B cell (primary cell): ENCODE results near the gene MEGF8. TPM values are rescaled to one million over a fixed set of nuclear protein-coding genes. Genes with fewer than 3 reads are reported as not detected.

Experiments
- ATAC-seq: fragments of 200-7000 bp; cut with Tn5 transposase; one replicate; pipeline ENCODE4 v1.10.0; 2021; ENCODE audit warnings: low read depth, mild to moderate bottlenecking, moderate number of reproducible peaks, moderate library complexity
- CTCF ChIA-PET: fragments of 350-600 bp; sonication (Branson Sonifier 250); formaldehyde crosslinking; loops from one replicate; lab custom pipeline; 2021; ENCODE audit warnings: antibody characterized with exemption, inconsistent platforms; lab: Charles Lee
- POLR2A ChIA-PET: fragments of 350-600 bp; sonication (Branson Sonifier 250); formaldehyde crosslinking; loops from one replicate; lab custom pipeline; 2021; ENCODE audit warnings: antibody characterized with exemption; lab: Charles Lee
- DNase-seq: peaks from one replicate; pipeline ENCODE4 v3.0.0; 2013
- H2AFZ ChIP-seq: 2 replicates; pipeline ENCODE4 v1.6.1; 2012; ENCODE audit warnings: mild to moderate bottlenecking, low read depth, low read length; ENCODE audit not compliant: insufficient read depth, poor library complexity, severe bottlenecking
- H3K27ac ChIP-seq, 2 donors: 1 replicate in 1 of 2; 2 replicates in 1 of 2; pipeline ENCODE4 v1.5.1; 2012 to 2013; ENCODE audit warnings: low read length in 2 of 2, mild to moderate bottlenecking in 2 of 2, moderate library complexity in 1 of 2
- H3K27me3 ChIP-seq, 4 experiments: fragments of 200-600 bp in 1 of 4; sonication (generic) in 1 of 4; replicated peaks in 1 of 4; 1 replicate in 2 of 4; 2 replicates in 2 of 4; pipeline versions ENCODE4 v1.6.1 to v1.7.0; 2013 to 2016; ENCODE audit warnings: low read length in 3 of 4, mild to moderate bottlenecking in 2 of 4, mixed read lengths in 1 of 4, moderate library complexity in 1 of 4; ENCODE audit not compliant: insufficient read depth in 4 of 4, control insufficient read depth in 3 of 4; ENCODE audit errors: control extremely low read depth in 1 of 4
- H3K36me3 ChIP-seq, 2 experiments: replicated peaks in 1 of 2; 1 replicate in 1 of 2; 2 replicates in 1 of 2; pipeline versions ENCODE4 v1.6.1 to v1.7.1; 2013; ENCODE audit warnings: low read length in 1 of 2; ENCODE audit not compliant: insufficient read depth in 2 of 2, control insufficient read depth in 1 of 2; ENCODE audit errors: control extremely low read depth in 1 of 2, extremely low read depth in 1 of 2
- H3K4me1 ChIP-seq, 2 donors: fragments of 200-600 bp in 1 of 2; sonication (generic) in 1 of 2; 1 replicate in 1 of 2; 2 replicates in 1 of 2; pipeline versions ENCODE4 v1.5.1 to v1.6.1; 2013 to 2017; ENCODE audit warnings: low read length in 2 of 2; ENCODE audit not compliant: control insufficient read depth in 2 of 2, insufficient read depth in 2 of 2
- H3K4me2 ChIP-seq: replicated peaks from 2 replicates; pipeline ENCODE3; 2012; ENCODE audit warnings: mild to moderate bottlenecking, low read depth, low read length; ENCODE audit not compliant: poor library complexity, severe bottlenecking
- H3K4me3 ChIP-seq, 5 experiments: fragments of 200-600 bp in 1 of 5; sonication (generic) in 1 of 5; 1 replicate in 3 of 5; 2 replicates in 2 of 5; pipeline versions ENCODE4 v1.5.1 to v1.7.0; 2011 to 2016; ENCODE audit warnings: low read length in 4 of 5, mild to moderate bottlenecking in 4 of 5, low read depth in 2 of 5, control low read depth in 1 of 5, moderate library complexity in 1 of 5; ENCODE audit not compliant: insufficient read depth in 1 of 5; ENCODE audit errors: control extremely low read depth in 1 of 5, extremely low read depth in 1 of 5
- H3K79me2 ChIP-seq: fragments of 200-600 bp; sonication (generic); one replicate; pipeline ENCODE4 v1.6.0; 2016; ENCODE audit warnings: low read length; ENCODE audit not compliant: control insufficient read depth, insufficient read depth
- H3K9ac ChIP-seq: fragments of 200-600 bp; sonication (generic); 2 replicates; pipeline ENCODE4 v1.6.1; 2017; ENCODE audit warnings: mild to moderate bottlenecking, low read length, moderate library complexity
- H3K9me3 ChIP-seq, 3 donors: one replicate each; pipeline versions ENCODE4 v1.6.1 to v1.7.1; 2013; ENCODE audit warnings: low read length in 2 of 3; ENCODE audit not compliant: control insufficient read depth in 2 of 3, insufficient read depth in 1 of 3; ENCODE audit errors: control extremely low read depth in 1 of 3
- H4K20me1 ChIP-seq: 2 replicates; pipeline ENCODE4 v1.6.0; 2012; ENCODE audit warnings: mild to moderate bottlenecking, low read length; ENCODE audit not compliant: insufficient read depth, control insufficient read depth, poor library complexity, severe bottlenecking
- H3K27ac Mint-ChIP-seq: one replicate; pipeline ENCODE4 v1.8.0; 2021; ENCODE audit warnings: mixed read lengths
- H3K27me3 Mint-ChIP-seq: one replicate; pipeline ENCODE4 v1.8.0; 2021; ENCODE audit warnings: mixed read lengths
- H3K4me1 Mint-ChIP-seq: one replicate; pipeline ENCODE4 v1.8.0; 2021; ENCODE audit warnings: mixed read lengths
- H3K4me3 Mint-ChIP-seq: one replicate; pipeline ENCODE4 v1.8.0; 2021; ENCODE audit warnings: mixed read lengths
- H3K9me3 Mint-ChIP-seq: one replicate; pipeline ENCODE4 v1.8.0; 2022; ENCODE audit warnings: mixed read lengths; ENCODE audit not compliant: insufficient read depth
- CTCF ChIP-seq: fragments of 200-600 bp; IDR thresholded peaks from one replicate; pipeline ENCODE4 v1.8.0; 2022; ENCODE audit warnings: antibody characterized with exemption, mild to moderate bottlenecking
- EZH2 ChIP-seq: IDR thresholded peaks from 2 replicates; pipeline ENCODE4 v1.6.1; 2012; ENCODE audit warnings: borderline replicate concordance, low read depth, mild to moderate bottlenecking, moderate library complexity, low read length; ENCODE audit not compliant: insufficient read depth, poor library complexity, severe bottlenecking
- WGBS: methylation state at CpG from one replicate; pipeline ENCODE4 v1.1.5; 2013; ENCODE audit warnings: missing lambda C conversion rate; ENCODE audit not compliant: insufficient coverage; 5-methylcytosine and 5-hydroxymethylcytosine counted together
- intact Hi-C: fragments of 100-400 bp; cut with micrococcal nuclease; formaldehyde crosslinking; loops from one replicate; pipeline ENCODE4 v1.10.0; 2022
- polyA minus RNA-seq: library from RNA; depleted of rRNA, polyadenylated mRNA; stranded (reverse); fragments of >200 nt; gene quantifications from 2 replicates; pipeline ENCODE4 v1.2.3, GENCODE V29; 2012
- polyA plus RNA-seq: library from polyadenylated mRNA; depleted of rRNA; stranded (reverse); fragments of >200 nt; gene quantifications from 2 replicates; pipeline ENCODE4 v1.2.3, GENCODE V29; 2012
- total RNA-seq, 2 donors: library from RNA; stranded (reverse); fragments of 120-200 nt in 1 of 2; gene quantifications; 1 replicate in 1 of 2; 2 replicates in 1 of 2; pipeline versions ENCODE4 v1.2.3 to v1.2.4, GENCODE V29; 2013 to 2022

Gene MEGF8
- total RNA-seq (26.5 and 26.6 TPM in 2 replicates), polyA plus RNA-seq (8.2 and 8.8 TPM in 2 replicates), polyA minus RNA-seq (12.8 and 13.8 TPM in 2 replicates)
- total RNA-seq (2013): 3.9 TPM

GRCh38 chr19:42325308-42325895 is at the start of gene MEGF8:
MEGF8 (plus strand) TSS chr19:42325635; CDS start chr19:42326244, 609 bp downstream.
- H3K4me1 Mint-ChIP-seq: peaks cover 22% of the 10 kb centered on the region
- peak within 1 kb of the TSS; percentile 96 for H2AFZ ChIP-seq
- H3K4me3 ChIP-seq: peak within 1 kb of the TSS; percentile 61 to 99 (median 93)
- peaks cover 38% of the 10 kb centered on the region for H3K79me2 ChIP-seq
- CTCF ChIA-PET: no interaction called here
- peaks cover 0 to 23% (median 3%) of the 10 kb centered on the region in 4 experiments for H3K27me3 ChIP-seq
- peak within 1 kb of the TSS; percentile 94 for H3K9ac ChIP-seq
- no peaks in the 10 kb centered on the region for H3K9me3 ChIP-seq
- DNase-seq (peak; percentile 99), ATAC-seq (peak; percentile 91)
- H3K9me3 Mint-ChIP-seq: no peaks in the 10 kb centered on the region
- TF ChIP-seq CTCF (peak; percentile 86), EZH2 (no peak)
- peaks cover 28 to 31% of the 10 kb centered on the region in 2 donors for H3K4me1 ChIP-seq
- POLR2A ChIA-PET: no interaction called here
- intact Hi-C loops: loop anchor here (1.0 kb wide), 14 partner anchors 23 to 466 kb away; partner anchors contain the start of genes DEDD2, PAFAH1B3, POU2F2 and PRR19
- no peaks in the 10 kb centered on the region for H3K36me3 ChIP-seq
- H3K27ac Mint-ChIP-seq: peak within 1 kb of the TSS; percentile 90
- peak within 1 kb of the TSS; percentile 88 for H3K4me3 Mint-ChIP-seq
- H4K20me1 ChIP-seq: no peaks in the 10 kb centered on the region
- WGBS: 0% methylated on average over 39 of the region's 45 CpGs
- peaks cover 10% of the 10 kb centered on the region for H3K27me3 Mint-ChIP-seq
- peak within 1 kb of the TSS; percentile 94 for H3K4me2 ChIP-seq
- H3K27ac ChIP-seq: peak within 1 kb of the TSS; percentile 53 to 69

GRCh38 chr19:42276284-42276683 is 49.2 kb upstream of the MEGF8 start:
- Mint-ChIP-seq H3K4me1 (peaks cover 42% of the 10 kb centered on the region), H3K27ac (no peak overlapping the region), H3K27me3 (no peaks in the 10 kb centered on the region), H3K4me3 (no peak overlapping the region), H3K9me3 (no peaks in the 10 kb centered on the region)
- H3K4me2 ChIP-seq: no peak overlapping the region
- no peak overlapping the region for H3K27ac ChIP-seq
- H3K9ac ChIP-seq: no peak overlapping the region
- H2AFZ ChIP-seq: no peak overlapping the region
- POLR2A ChIA-PET: no interaction called here
- CTCF ChIA-PET: no interaction called here
- intact Hi-C loops: no loop called here
- no peaks in the 10 kb centered on the region for H3K9me3 ChIP-seq
- H4K20me1 ChIP-seq: peaks cover 7% of the 10 kb centered on the region
- DNase-seq (no peak), ATAC-seq (no peak)
- TF ChIP-seq EZH2 (no peak), CTCF (no peak)
- WGBS: 61% methylated on average over 3 of the region's 3 CpGs
- no peaks in the 10 kb centered on the region for H3K27me3 ChIP-seq
- peaks cover 0 to 30% of the 10 kb centered on the region in 2 experiments for H3K36me3 ChIP-seq
- H3K4me1 ChIP-seq: peaks cover 17 to 30% of the 10 kb centered on the region in 2 donors
- peaks cover 81% of the 10 kb centered on the region for H3K79me2 ChIP-seq
- no peak overlapping the region for H3K4me3 ChIP-seq
